Loucy (cell line): ENCODE measurements around the gene DZIP1.

Source experiments
- CTCF ChIP-seq: fragments of 200-600 bp; sonication (generic); conservative IDR thresholded peaks from 2 replicates; pipeline ENCODE4 v1.5.1; 2014; ENCODE audit warnings: mild to moderate bottlenecking, antibody characterized with exemption, low read length
- EZH2phosphoT487 ChIP-seq: fragments of 200-600 bp; IDR thresholded peaks from 2 replicates; pipeline ENCODE4 v1.6.1; 2018; ENCODE audit warnings: antibody characterized with exemption, mild to moderate bottlenecking, moderate library complexity, borderline replicate concordance

- TF ChIP-seq CTCF: no peak
- TF ChIP-seq EZH2phosphoT487: no peak
Measured at GRCh38 chr13:95614641-95615245, 29.8 kb downstream of the DZIP1 start.
